HUES48 (cell line): Measurements from ENCODE around the gene SF3A1.
A peak's percentile ranks its signal among the peaks of the same experiment; 100 is the strongest.

Experiments used
- H3K27ac ChIP-seq: one replicate; pipeline ENCODE4 v1.7.0; 2013; ENCODE audit warnings: low read depth, low read length, inconsistent platforms
- H3K27me3 ChIP-seq: 2 replicates; pipeline ENCODE4 v1.6.1; 2013; ENCODE audit warnings: mild to moderate bottlenecking, low read length; ENCODE audit not compliant: control insufficient read depth, insufficient read depth
- H3K36me3 ChIP-seq: 2 replicates; pipeline ENCODE4 v1.6.1; 2013; ENCODE audit warnings: low read length; ENCODE audit not compliant: control insufficient read depth, insufficient read depth
- H3K4me1 ChIP-seq: 2 replicates; pipeline ENCODE4 v1.6.1; 2013; ENCODE audit warnings: mild to moderate bottlenecking, low read length; ENCODE audit not compliant: control insufficient read depth, insufficient read depth
- H3K4me3 ChIP-seq: 2 replicates; pipeline ENCODE4 v1.5.1; 2013; ENCODE audit warnings: mild to moderate bottlenecking, low read depth, low read length
- H3K9ac ChIP-seq: 2 replicates; pipeline ENCODE4 v1.6.1; 2013; ENCODE audit warnings: mild to moderate bottlenecking, low read depth, low read length, moderate library complexity
- H3K9me3 ChIP-seq: 2 replicates; pipeline ENCODE4 v1.6.1; 2013; ENCODE audit warnings: low read length; ENCODE audit not compliant: control insufficient read depth, insufficient read depth

The SF3A1 gene

DNA sequence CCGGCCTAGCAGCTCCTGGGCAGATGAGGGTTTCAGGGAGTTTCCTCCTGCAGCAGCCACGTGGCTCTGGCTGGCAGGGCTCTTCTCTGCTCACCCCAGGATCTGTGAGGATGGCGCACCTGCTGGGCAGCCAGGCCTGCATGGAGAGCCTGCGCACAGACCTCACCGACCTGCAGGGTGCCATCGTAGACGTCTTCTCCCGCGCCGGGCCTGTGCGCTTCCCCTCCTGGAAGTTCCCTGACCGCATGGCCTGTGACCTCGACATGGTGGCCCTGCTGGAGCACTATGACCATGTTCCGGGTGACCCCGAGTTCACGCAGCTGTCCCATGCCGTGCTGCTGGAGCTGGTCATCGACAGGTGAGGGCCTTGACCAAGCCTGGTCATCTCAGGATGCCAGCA lies 9.2 kb upstream of the SF3A1 start:
- Histone ChIP-seq H3K36me3 (0 out of 2 replicates have a peak, but pooled peaks cover 4% of the 10 kb centered on the region), H3K9me3 (no peaks in the 10 kb centered on the region), H3K4me3 (no peak overlapping the region), H3K27ac (no peak overlapping the region), H3K9ac (no peak overlapping the region), H3K4me1 (peaks cover 12% of the 10 kb centered on the region), H3K27me3 (no peaks in the 10 kb centered on the region)

- peak overlapping the region; percentile 50 for H3K27ac ChIP-seq
- H3K27me3 ChIP-seq: no peaks in the 10 kb centered on the region
- no peak overlapping the region for H3K4me3 ChIP-seq
- H3K9ac ChIP-seq: no peak overlapping the region
- H3K36me3 ChIP-seq: 0 out of 2 replicates have a peak, but pooled peaks cover 7% of the 10 kb centered on the region
- H3K9me3 ChIP-seq: no peaks in the 10 kb centered on the region
- peaks cover 20% of the 10 kb centered on the region for H3K4me1 ChIP-seq
Measured at GRCh38 chr22:30362651-30363281, 6.1 kb upstream of the SF3A1 start.

DNA sequence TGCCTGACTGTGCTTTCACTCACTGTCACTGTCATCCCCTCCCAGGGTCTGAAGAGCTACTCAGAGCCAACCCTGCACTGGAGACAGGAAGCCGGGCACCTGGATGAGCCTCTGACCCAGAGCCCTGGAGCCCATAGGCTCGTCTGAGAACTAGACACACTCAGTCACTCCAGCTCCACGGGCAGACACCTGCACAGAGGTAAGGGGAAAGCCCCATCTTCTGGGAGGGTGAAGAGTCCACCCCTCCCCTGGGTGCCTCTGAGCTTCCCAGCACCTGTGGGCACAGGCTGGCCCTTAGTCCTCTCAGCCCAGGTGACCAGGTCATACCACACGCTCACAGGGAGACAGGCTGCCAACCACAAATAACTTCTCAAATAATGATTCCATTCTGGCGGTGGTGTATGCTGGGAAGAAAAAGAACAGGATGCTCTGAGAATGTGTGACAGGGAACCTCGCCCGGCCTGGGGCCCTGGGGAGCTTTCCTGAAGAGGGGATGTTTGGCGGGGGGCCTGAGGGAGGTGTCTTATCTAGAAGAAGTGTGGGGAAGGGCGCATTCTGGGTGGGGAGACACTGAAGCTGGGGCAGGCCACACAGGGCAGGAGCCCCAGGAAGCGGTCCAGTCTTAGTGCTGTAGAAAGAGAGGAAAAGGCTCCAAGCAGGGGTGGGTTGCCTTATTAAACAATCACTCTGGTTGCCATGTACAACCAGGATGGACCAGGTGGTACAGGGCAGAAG lies 5.4 kb upstream of the SF3A1 start:
- no peak overlapping the region for H3K9ac ChIP-seq
- H3K36me3 ChIP-seq: 0 out of 2 replicates have a peak, but pooled peaks cover 7% of the 10 kb centered on the region
- no peaks in the 10 kb centered on the region for H3K9me3 ChIP-seq
- no peaks in the 10 kb centered on the region for H3K27me3 ChIP-seq
- H3K4me3 ChIP-seq: no peak overlapping the region
- peak overlapping the region; percentile 27 for H3K27ac ChIP-seq
- peaks cover 22% of the 10 kb centered on the region for H3K4me1 ChIP-seq

DNA sequence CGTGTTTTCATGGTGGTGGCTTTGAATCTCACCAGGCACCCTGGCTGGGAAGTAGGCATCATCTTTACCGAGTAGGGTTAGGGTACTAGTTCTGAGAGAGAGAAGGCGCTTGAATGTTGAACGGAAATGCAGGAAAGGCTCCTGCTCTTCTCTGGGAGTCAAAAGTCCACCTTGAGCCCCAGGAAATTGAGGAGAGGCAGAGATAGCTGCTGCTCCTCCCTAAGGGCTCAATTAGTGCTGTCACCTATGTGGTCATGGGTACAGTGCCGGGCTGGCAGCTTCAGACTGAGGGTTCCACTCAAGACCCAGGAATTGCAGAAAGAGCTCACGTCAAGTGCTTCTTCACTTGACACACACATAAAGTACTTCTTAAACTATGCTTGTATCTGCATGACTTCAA lies 1.8 kb upstream of the SF3A1 start:
- H3K36me3 ChIP-seq: peaks cover 14% of the 10 kb centered on the region
- no peaks in the 10 kb centered on the region for H3K27me3 ChIP-seq
- no peaks in the 10 kb centered on the region for H3K9me3 ChIP-seq
- peaks cover 22% of the 10 kb centered on the region for H3K4me1 ChIP-seq
- no peak overlapping the region; the same call in 1 of the 2 replicates for H3K4me3 ChIP-seq
- H3K9ac ChIP-seq: no peak overlapping the region
- no peak overlapping the region for H3K27ac ChIP-seq

DNA sequence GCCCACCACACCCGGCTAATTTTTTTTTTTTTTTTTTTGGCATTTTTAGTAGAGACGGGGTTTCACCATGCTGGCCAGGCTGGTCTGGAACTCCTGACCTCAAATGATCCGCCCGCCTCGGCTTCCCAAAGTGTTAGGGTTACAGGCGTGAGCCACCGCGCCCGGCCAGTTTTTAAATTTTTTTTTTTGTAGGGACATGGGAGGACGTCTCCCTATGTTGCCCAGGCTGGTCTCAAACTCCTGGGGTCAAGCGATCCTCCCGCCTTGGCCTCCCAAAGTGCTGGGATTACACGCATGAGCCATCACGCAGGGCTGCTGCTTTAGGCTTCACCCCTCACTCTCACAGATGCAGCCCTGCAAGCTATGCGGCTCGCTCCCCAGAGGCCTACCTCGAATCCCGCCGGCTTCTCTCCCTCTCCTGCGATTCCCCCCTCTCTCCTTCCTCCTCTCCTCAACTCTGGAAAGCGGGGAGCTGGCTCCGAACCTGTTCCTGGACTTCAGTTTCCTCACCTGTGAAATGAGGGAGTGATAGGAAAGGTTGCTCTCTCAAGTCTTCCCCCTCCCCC lies 1.0 kb upstream of the SF3A1 start:
- Histone ChIP-seq H3K4me1 (peaks cover 14% of the 10 kb centered on the region), H3K9me3 (no peaks in the 10 kb centered on the region), H3K27me3 (no peaks in the 10 kb centered on the region), H3K36me3 (peaks cover 17% of the 10 kb centered on the region), H3K27ac (no peak overlapping the region), H3K4me3 (peak overlapping the region; percentile 79), H3K9ac (no peak overlapping the region)

GRCh38 chr22:30357236-30357570 lies 509 bp upstream of the SF3A1 start:
- Histone ChIP-seq H3K4me3 (peak overlapping the region; percentile 79), H3K4me1 (peaks cover 10% of the 10 kb centered on the region), H3K9me3 (no peaks in the 10 kb centered on the region), H3K36me3 (peaks cover 23% of the 10 kb centered on the region), H3K9ac (peak overlapping the region; percentile 93; the same call in 1 of the 2 replicates), H3K27ac (peak overlapping the region; percentile 99), H3K27me3 (no peaks in the 10 kb centered on the region)

DNA sequence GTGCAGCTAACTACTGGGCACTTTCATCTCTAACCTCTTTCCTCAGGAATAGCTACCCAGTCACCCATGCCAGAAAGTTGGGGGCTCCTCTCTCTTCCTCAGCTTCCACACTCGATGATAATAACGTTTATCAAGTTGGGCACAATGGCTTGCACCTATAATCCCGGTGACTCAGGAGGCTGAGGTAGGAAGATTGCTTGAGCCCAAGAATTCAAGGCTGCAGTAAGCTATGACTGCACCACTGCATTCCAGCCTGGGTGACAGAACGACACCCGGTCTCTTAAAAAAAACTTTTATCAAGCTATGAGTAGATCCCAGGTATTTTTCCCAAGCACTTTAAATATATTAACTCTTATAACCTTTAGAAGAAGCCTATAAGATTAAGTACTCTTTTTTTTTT lies 2.0 kb downstream of the SF3A1 start:
- Histone ChIP-seq H3K4me3 (no peak overlapping the region), H3K9me3 (no peaks in the 10 kb centered on the region), H3K36me3 (peaks cover 48% of the 10 kb centered on the region), H3K27ac (no peak overlapping the region), H3K4me1 (peaks cover 10% of the 10 kb centered on the region), H3K27me3 (no peaks in the 10 kb centered on the region), H3K9ac (no peak overlapping the region)

DNA sequence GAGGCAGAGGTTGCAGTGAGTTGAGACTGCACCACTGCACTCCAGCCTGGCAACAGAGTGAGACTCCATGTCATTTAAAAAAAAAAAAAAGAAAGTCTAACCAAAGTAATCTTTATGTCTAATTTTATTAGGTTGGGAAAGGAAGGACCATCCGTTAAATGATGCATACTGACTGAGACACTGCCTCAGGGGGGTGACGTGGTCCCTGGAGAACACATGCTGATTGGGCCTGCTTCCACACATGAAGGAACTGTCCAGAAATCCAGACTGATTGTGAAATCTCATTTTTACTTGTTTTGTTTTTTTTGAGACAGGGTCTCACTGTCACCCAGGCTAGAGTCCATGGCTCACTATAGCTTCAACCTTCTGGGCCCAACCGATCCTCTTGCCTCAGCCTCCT lies 5.5 kb downstream of the SF3A1 start:
- Histone ChIP-seq H3K27ac (no peak overlapping the region), H3K4me3 (no peak overlapping the region), H3K9me3 (no peaks in the 10 kb centered on the region), H3K9ac (no peak overlapping the region), H3K36me3 (peaks cover 76% of the 10 kb centered on the region), H3K4me1 (no peaks in the 10 kb centered on the region; the same call in 1 of the 2 replicates), H3K27me3 (no peaks in the 10 kb centered on the region)

GRCh38 chr22:30348809-30349208 lies 7.9 kb downstream of the SF3A1 start:
- Histone ChIP-seq H3K9me3 (no peaks in the 10 kb centered on the region), H3K36me3 (peaks cover 93% of the 10 kb centered on the region), H3K9ac (no peak overlapping the region), H3K4me3 (no peak overlapping the region), H3K27me3 (no peaks in the 10 kb centered on the region), H3K4me1 (no peaks in the 10 kb centered on the region), H3K27ac (no peak overlapping the region)

- Histone ChIP-seq H3K27me3 (no peaks in the 10 kb centered on the region), H3K36me3 (peaks cover 94% of the 10 kb centered on the region), H3K4me3 (no peak overlapping the region), H3K4me1 (no peaks in the 10 kb centered on the region), H3K9me3 (no peaks in the 10 kb centered on the region), H3K9ac (no peak overlapping the region), H3K27ac (no peak overlapping the region)
Measured at GRCh38 chr22:30348404-30348803, 8.3 kb downstream of the SF3A1 start.

- H3K27me3 ChIP-seq: no peaks in the 10 kb centered on the region
- no peak overlapping the region for H3K27ac ChIP-seq
- H3K9ac ChIP-seq: no peak overlapping the region
- H3K4me1 ChIP-seq: no peaks in the 10 kb centered on the region
- H3K9me3 ChIP-seq: no peaks in the 10 kb centered on the region
- peaks cover 97% of the 10 kb centered on the region for H3K36me3 ChIP-seq
- H3K4me3 ChIP-seq: no peak overlapping the region
Measured at GRCh38 chr22:30347255-30347892, 9.3 kb downstream of the SF3A1 start.
